HG03066 (cell line): ENCODE data around the gene ATP6V1E1.

ENCODE experiments used
- ATAC-seq: cut with Tn5 transposase; IDR thresholded peaks from one replicate; pipeline ENCODE4 v1.9.1; 2021; ENCODE audit warnings: low read depth; ENCODE audit not compliant: unreplicated experiment

The ATP6V1E1 gene

GRCh38 chr22:17634696-17635095, 6.1 kb upstream of the ATP6V1E1 start:
- ATAC-seq: no peak

- no peak for ATAC-seq
Measured at GRCh38 chr22:17633998-17634323, 5.4 kb upstream of the ATP6V1E1 start.

GRCh38 chr22:17633217-17633997, 4.9 kb upstream of the ATP6V1E1 start:
- no peak for ATAC-seq

GRCh38 chr22:17631076-17631565, 2.6 kb upstream of the ATP6V1E1 start:
- no peak for ATAC-seq

- no peak for ATAC-seq
Measured at GRCh38 chr22:17629641-17630040, 1.1 kb upstream of the ATP6V1E1 start.

- ATAC-seq: no peak
Measured at GRCh38 chr22:17629173-17629489, 582 bp upstream of the ATP6V1E1 start.

GRCh38 chr22:17627961-17628405, 566 bp downstream of the ATP6V1E1 start:
- ATAC-seq: no peak

GRCh38 chr22:17613280-17613679, 15.3 kb downstream of the ATP6V1E1 start:
- no peak for ATAC-seq

- no peak for ATAC-seq
Measured at GRCh38 chr22:17612057-17612456, 16.5 kb downstream of the ATP6V1E1 start.

- ATAC-seq: no peak
Measured at GRCh38 chr22:17607891-17608521, 20.5 kb downstream of the ATP6V1E1 start.

- ATAC-seq: no peak
Measured at GRCh38 chr22:17606496-17606895, 22.1 kb downstream of the ATP6V1E1 start.

- no peak for ATAC-seq
Measured at GRCh38 chr22:17603668-17604067, 24.9 kb downstream of the ATP6V1E1 start.

GRCh38 chr22:17601031-17601430, 27.5 kb downstream of the ATP6V1E1 start:
- no peak for ATAC-seq

GRCh38 chr22:17598318-17598717, 30.2 kb downstream of the ATP6V1E1 start:
- no peak for ATAC-seq

GRCh38 chr22:17597217-17597616, 31.3 kb downstream of the ATP6V1E1 start:
- no peak for ATAC-seq

- ATAC-seq: no peak
Measured at GRCh38 chr22:17596226-17596625, 32.3 kb downstream of the ATP6V1E1 start.

GRCh38 chr22:17592201-17592600, 36.3 kb downstream of the ATP6V1E1 start:
- no peak for ATAC-seq

GRCh38 chr22:17590586-17590985, 38.0 kb downstream of the ATP6V1E1 start:
- no peak for ATAC-seq

GRCh38 chr22:17589810-17590375, 38.7 kb downstream of the ATP6V1E1 start:
- ATAC-seq: no peak

- ATAC-seq: no peak
Measured at GRCh38 chr22:17588606-17589005, 39.9 kb downstream of the ATP6V1E1 start.

- no peak for ATAC-seq
Measured at GRCh38 chr22:17587629-17588028, 40.9 kb downstream of the ATP6V1E1 start.
